Erythroblast (primary cell): Measurements from ENCODE around the gene TSPAN8.
"Not testable (repeated sequence)": the region's sequence is repeated elsewhere in the genome, so short reads cannot be mapped to it uniquely, and the experiment has no call there.

Experiments
- DNase-seq, 2 experiments: peaks; one replicate each; lab custom pipeline; 2025; lab: John Stamatoyannopoulos, UW
- GATA1 ChIP-seq: IDR thresholded peaks from 2 replicates; pipeline ENCODE4 v1.6.1; 2011; ENCODE audit warnings: low read depth, mild to moderate bottlenecking, control low read depth, low read length, moderate library complexity
- POLR2A ChIP-seq: IDR thresholded peaks from 2 replicates; pipeline ENCODE4 v1.6.1; 2011; ENCODE audit warnings: mild to moderate bottlenecking, low read length

Gene TSPAN8

DNA sequence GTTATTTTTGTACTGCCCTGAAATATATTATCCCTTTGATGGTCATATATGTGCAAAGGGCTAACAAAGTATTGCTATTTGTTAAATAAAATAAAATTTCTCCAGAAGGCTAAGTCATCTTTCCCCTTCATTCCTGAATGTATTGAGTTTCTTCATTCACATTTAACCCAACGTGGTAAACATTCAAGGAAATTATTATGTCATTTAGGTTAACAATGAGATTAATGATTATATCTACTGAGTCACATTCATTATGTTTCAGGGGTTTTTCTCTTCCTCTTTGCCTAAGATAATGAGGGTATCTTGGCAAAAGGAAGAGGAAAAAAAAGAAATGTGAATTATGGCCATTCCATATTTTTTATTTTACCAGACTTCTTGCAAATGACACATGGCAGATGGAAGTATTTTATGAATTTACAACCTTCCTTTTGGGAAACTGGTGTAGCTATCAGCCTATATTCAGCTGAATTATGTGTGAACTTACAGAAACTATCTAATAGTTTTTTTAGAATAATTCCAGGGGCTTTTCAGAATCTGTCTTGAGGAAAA, 27.2 kb downstream of the TSPAN8 start:
- TF ChIP-seq POLR2A (no peak), GATA1 (no peak)
- no peak for DNase-seq

DNA sequence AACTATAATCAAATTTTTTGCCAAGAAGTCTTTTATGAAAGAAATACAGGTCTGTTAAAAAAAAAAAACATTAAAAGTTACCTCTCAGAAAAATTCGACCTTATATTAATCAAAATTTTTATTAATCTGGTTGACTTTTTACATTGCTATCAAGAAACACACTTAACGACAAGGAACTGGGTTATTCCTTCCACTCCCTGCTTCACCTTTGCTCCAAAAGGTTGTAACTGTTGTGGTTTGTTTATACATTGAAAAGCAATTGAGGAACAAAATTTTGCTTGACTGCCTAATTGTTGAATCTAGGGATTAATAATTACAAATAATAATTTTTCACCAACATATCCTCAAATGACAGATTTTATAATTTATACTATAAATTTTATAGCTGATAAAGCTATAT, 28.4 kb downstream of the TSPAN8 start:
- no peak for TF ChIP-seq GATA1
- no peak for TF ChIP-seq POLR2A
- no peak for DNase-seq

GRCh38 chr12:71128191-71128788, 29.5 kb downstream of the TSPAN8 start:
- no peak for TF ChIP-seq POLR2A
- TF ChIP-seq GATA1: no peak

GRCh38 chr12:71125949-71126348, 31.9 kb downstream of the TSPAN8 start:
- TF ChIP-seq GATA1 (no peak), POLR2A (no peak)
- DNase-seq: no peak

More at GRCh38 chr12:71128191-71128788, 29.5 kb downstream of the TSPAN8 start:
- no peak for DNase-seq

GRCh38 chr12:71125515-71125914, 32.3 kb downstream of the TSPAN8 start:
- DNase-seq: no peak
- TF ChIP-seq GATA1 (no peak), POLR2A (no peak)

GRCh38 chr12:71124835-71125460, 32.9 kb downstream of the TSPAN8 start:
- DNase-seq: no peak
- TF ChIP-seq POLR2A (no peak), GATA1 (no peak)

GRCh38 chr12:71113148-71113547, 44.7 kb downstream of the TSPAN8 start:
- DNase-seq: not testable (repeated sequence)

DNA sequence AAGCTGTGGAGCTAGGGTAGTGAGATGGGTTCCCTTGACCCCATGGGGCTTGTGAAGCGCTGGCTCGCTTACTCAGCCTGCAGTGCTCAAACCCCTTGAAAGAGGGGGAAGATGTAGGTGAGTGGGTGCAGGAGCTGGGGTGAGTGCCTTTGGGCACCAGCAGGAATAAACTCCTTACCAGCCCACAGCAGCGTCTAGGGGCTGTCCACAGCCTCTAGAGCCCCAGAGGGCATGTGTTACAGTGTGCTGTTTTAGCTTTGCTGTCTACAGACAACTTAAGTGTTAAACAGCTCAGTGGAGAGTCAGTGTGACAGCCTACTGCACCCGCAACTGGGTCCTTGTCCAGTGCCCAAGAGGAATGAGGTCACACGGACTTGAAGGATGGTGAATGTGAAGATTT, 48.0 kb downstream of the TSPAN8 start:
- TF ChIP-seq GATA1: no peak
- no peak for TF ChIP-seq POLR2A
- DNase-seq: no peak

DNA sequence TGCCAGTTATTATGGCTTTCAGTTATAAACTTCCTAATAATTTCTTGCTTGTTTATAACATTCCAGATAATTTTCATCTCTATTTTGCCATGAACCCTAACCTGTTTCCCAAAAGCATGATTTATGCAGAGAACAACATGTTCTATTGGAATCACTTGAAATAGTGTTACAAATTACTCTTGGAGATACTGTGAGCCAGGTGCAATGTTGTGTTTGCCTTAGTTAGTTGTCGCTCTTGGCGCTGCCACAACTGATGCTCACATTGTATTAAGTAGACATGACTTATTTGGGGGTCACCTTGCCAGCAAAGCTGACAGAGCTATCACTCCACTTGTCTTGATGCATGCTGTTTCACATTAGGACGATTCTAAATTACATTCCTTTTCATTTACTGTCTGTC, 49.4 kb downstream of the TSPAN8 start:
- TF ChIP-seq GATA1: no peak
- TF ChIP-seq POLR2A: no peak
- DNase-seq: no peak

GRCh38 chr12:71107936-71108335, 49.9 kb downstream of the TSPAN8 start:
- DNase-seq: no peak
- TF ChIP-seq GATA1: no peak
- no peak for TF ChIP-seq POLR2A

DNA sequence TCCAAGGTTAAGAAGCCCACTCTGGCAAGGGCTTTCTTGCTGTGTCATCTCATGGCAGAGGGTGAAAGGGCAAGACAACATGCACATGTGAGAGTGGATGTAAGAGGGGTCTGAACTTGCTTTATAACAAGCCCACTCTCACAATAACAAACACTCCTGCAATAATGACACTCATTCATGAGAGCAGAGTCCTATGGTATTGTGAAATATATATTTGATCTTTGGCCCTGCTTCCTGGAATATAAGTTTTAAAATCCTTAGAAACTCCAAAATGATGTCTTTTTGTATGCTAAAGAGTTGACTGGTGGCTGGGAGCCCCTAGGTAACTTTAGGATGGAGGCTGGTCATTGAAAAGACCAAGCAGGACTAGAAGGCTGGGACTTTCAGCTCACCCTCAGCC, 51.8 kb downstream of the TSPAN8 start:
- DNase-seq: no peak
- TF ChIP-seq POLR2A (no peak), GATA1 (no peak)

- no peak for DNase-seq
- TF ChIP-seq GATA1 (no peak), POLR2A (no peak)
Measured at GRCh38 chr12:71092290-71092689, 65.5 kb downstream of the TSPAN8 start.

- TF ChIP-seq GATA1 (no peak), POLR2A (no peak)
- no peak for DNase-seq
Measured at GRCh38 chr12:71090971-71091370, 66.8 kb downstream of the TSPAN8 start.

GRCh38 chr12:71085575-71085974, 72.2 kb downstream of the TSPAN8 start:
- TF ChIP-seq GATA1: no peak
- no peak for DNase-seq

GRCh38 chr12:71075743-71076142, 82.1 kb downstream of the TSPAN8 start:
- DNase-seq: no peak

More at GRCh38 chr12:71075743-71076142, 82.1 kb downstream of the TSPAN8 start:
- TF ChIP-seq GATA1: no peak
